Measurements from ENCODE around the gene FGF2. TPM values are rescaled to one million over a fixed set of nuclear protein-coding genes. Genes with fewer than 3 reads are reported as not detected.

FGF2 gene
- total RNA-seq, 2 donors from 2014 or later, result 12.5 to 18.5 TPM

GRCh38 chr4:122797405-122798094 lies 29.1 kb upstream of the FGF2 start:
- no peak for TF ChIP-seq CTCF (conservative IDR thresholded peaks at IDR 0.05)
- no peak overlapping the region for H3K4me3 ChIP-seq (ENCODE audit: low read length)
- no peaks in the 10 kb centered on the region for H3K9me3 Mint-ChIP-seq
- peak overlapping the region; percentile 54 for H3K27ac Mint-ChIP-seq
- no peaks in the 10 kb centered on the region for H3K36me3 ChIP-seq (ENCODE audit: control insufficient read depth, insufficient read depth, low read length)
- 92 to 95% methylated on average over 2 of the region's 2 CpGs for WGBS, 2 experiments (ENCODE audit: insufficient coverage in 1 of 2, insufficient read length in 1 of 2)
- no peaks in the 10 kb centered on the region for H3K36me3 Mint-ChIP-seq (ENCODE audit: low read depth)
- H3K9me3 ChIP-seq (ENCODE audit: control insufficient read depth, low read length), result no peaks in the 10 kb centered on the region
- peaks cover 3% of the 10 kb centered on the region for H3K4me1 ChIP-seq (ENCODE audit: control insufficient read depth, insufficient read depth, low read length)
- no peak overlapping the region for H3K4me3 Mint-ChIP-seq
- peak overlapping the region; percentile 80 for H3K27ac ChIP-seq (ENCODE audit: low read depth, low read length)
- no peaks in the 10 kb centered on the region for H3K27me3 Mint-ChIP-seq (ENCODE audit: insufficient read depth)
- peaks cover 14% of the 10 kb centered on the region for H3K4me1 Mint-ChIP-seq
- no peak for DNase-seq
- no peak overlapping the region for H3K9ac ChIP-seq (ENCODE audit: extremely low read depth, low read length, poor library complexity, severe bottlenecking)
- H3K27me3 ChIP-seq (ENCODE audit: control insufficient read depth, insufficient read depth, low read length, poor library complexity, severe bottlenecking), result no peaks in the 10 kb centered on the region

- H3K27ac Mint-ChIP-seq, result peak overlapping the region; percentile 67
- Histone ChIP-seq H3K36me3 (ENCODE audit: control insufficient read depth, insufficient read depth, low read length) (no peaks in the 10 kb centered on the region), H3K4me3 (ENCODE audit: low read length) (no peak overlapping the region), H3K27me3 (ENCODE audit: control insufficient read depth, insufficient read depth, low read length, poor library complexity, severe bottlenecking) (no peaks in the 10 kb centered on the region), H3K4me1 (ENCODE audit: control insufficient read depth, insufficient read depth, low read length) (peaks cover 3% of the 10 kb centered on the region), H3K9me3 (ENCODE audit: control insufficient read depth, low read length) (no peaks in the 10 kb centered on the region), H3K9ac (ENCODE audit: extremely low read depth, low read length, poor library complexity, severe bottlenecking) (no peak overlapping the region), H3K27ac (ENCODE audit: low read depth, low read length) (peak overlapping the region; percentile 80)
- peak; percentile 70 for DNase-seq
- H3K27me3 Mint-ChIP-seq (ENCODE audit: insufficient read depth), result no peaks in the 10 kb centered on the region
- H3K4me1 Mint-ChIP-seq, result peaks cover 14% of the 10 kb centered on the region
- no peak overlapping the region for H3K4me3 Mint-ChIP-seq
- H3K36me3 Mint-ChIP-seq (ENCODE audit: low read depth), result no peaks in the 10 kb centered on the region
- no peaks in the 10 kb centered on the region for H3K9me3 Mint-ChIP-seq
- WGBS, 2 experiments (ENCODE audit: insufficient coverage in 1 of 2, insufficient read length in 1 of 2), result 62 to 83% methylated on average over 1 to 5 of the region's 5 CpGs
- TF ChIP-seq CTCF (conservative IDR thresholded peaks at IDR 0.05), result no peak
These were observed 28.5 kb upstream of the FGF2 start for GRCh38 chr4:122798101-122798500.

- Histone ChIP-seq H3K4me3 (ENCODE audit: low read length) (no peak overlapping the region), H3K9me3 (ENCODE audit: control insufficient read depth, low read length) (no peaks in the 10 kb centered on the region), H3K9ac (ENCODE audit: extremely low read depth, low read length, poor library complexity, severe bottlenecking) (no peak overlapping the region), H3K27me3 (ENCODE audit: control insufficient read depth, insufficient read depth, low read length, poor library complexity, severe bottlenecking) (no peaks in the 10 kb centered on the region), H3K36me3 (ENCODE audit: control insufficient read depth, insufficient read depth, low read length) (no peaks in the 10 kb centered on the region), H3K27ac (ENCODE audit: low read depth, low read length) (no peak overlapping the region), H3K4me1 (ENCODE audit: control insufficient read depth, insufficient read depth, low read length) (peaks cover 3% of the 10 kb centered on the region)
- H3K27ac Mint-ChIP-seq, result no peak overlapping the region
- no peak overlapping the region for H3K4me3 Mint-ChIP-seq
- no peak for TF ChIP-seq CTCF (conservative IDR thresholded peaks at IDR 0.05)
- H3K9me3 Mint-ChIP-seq, result no peaks in the 10 kb centered on the region
- DNase-seq, result no peak
- WGBS, 2 experiments (ENCODE audit: insufficient coverage in 1 of 2, insufficient read length in 1 of 2), result 100% methylated on average over 1 of the region's 2 CpGs; no CpG with 5 or more reads in 1 of the 2 experiments
- H3K36me3 Mint-ChIP-seq (ENCODE audit: low read depth), result no peaks in the 10 kb centered on the region
- no peaks in the 10 kb centered on the region for H3K27me3 Mint-ChIP-seq (ENCODE audit: insufficient read depth)
- H3K4me1 Mint-ChIP-seq, result peaks cover 18% of the 10 kb centered on the region
These were observed 27.7 kb upstream of the FGF2 start for GRCh38 chr4:122798917-122799316.

Data from endodermal cell (in vitro differentiated cells).